H9 (cell line): ENCODE results near the gene RAB3GAP2. TPM values are rescaled to one million over a fixed set of nuclear protein-coding genes. Genes with fewer than 3 reads are reported as not detected.

Experiments used
- DNase-seq: peaks from one replicate; pipeline ENCODE4 v3.0.0-alpha.2; 2017
- H2AFZ ChIP-seq: one replicate; pipeline ENCODE4 v1.6.1; 2013; ENCODE audit warnings: mild to moderate bottlenecking, low read length, control low read depth, moderate library complexity
- H2AK5ac ChIP-seq: 2 replicates; pipeline ENCODE4 v1.6.1; 2013; ENCODE audit warnings: low read length, control low read depth, mixed read lengths; ENCODE audit not compliant: insufficient read length
- H2BK120ac ChIP-seq: one replicate; pipeline ENCODE4 v1.6.1; 2013; ENCODE audit warnings: low read depth, mild to moderate bottlenecking, low read length, control low read depth, inconsistent platforms; ENCODE audit not compliant: poor library complexity, severe bottlenecking
- H2BK12ac ChIP-seq: 2 replicates; pipeline ENCODE4 v1.6.1; 2013; ENCODE audit warnings: low read length, control low read depth, mixed read lengths, low read depth; ENCODE audit not compliant: insufficient read length
- H2BK15ac ChIP-seq: 2 replicates; pipeline ENCODE4 v1.6.1; 2013; ENCODE audit warnings: low read depth, low read length, control low read depth
- H2BK20ac ChIP-seq: one replicate; pipeline ENCODE4 v1.6.1; 2013; ENCODE audit warnings: low read depth, mild to moderate bottlenecking, low read length, control low read depth, inconsistent platforms; ENCODE audit not compliant: poor library complexity, severe bottlenecking
- H2BK5ac ChIP-seq: 2 replicates; pipeline ENCODE4 v1.6.1; 2013; ENCODE audit warnings: low read length, control low read depth, mixed read lengths; ENCODE audit not compliant: insufficient read length
- H3K14ac ChIP-seq: 2 replicates; pipeline ENCODE4 v1.6.1; 2013; ENCODE audit warnings: low read length, control low read depth; ENCODE audit not compliant: insufficient read depth
- H3K18ac ChIP-seq: 2 replicates; pipeline ENCODE4 v1.6.1; 2013; ENCODE audit warnings: low read depth, mild to moderate bottlenecking, mixed read lengths, low read length, control low read depth; ENCODE audit not compliant: insufficient read length
- H3K23ac ChIP-seq: 2 replicates; pipeline ENCODE4 v1.6.1; 2013; ENCODE audit warnings: low read length, control low read depth, mixed read lengths, low read depth; ENCODE audit not compliant: insufficient read length
- H3K23me2 ChIP-seq: 2 replicates; pipeline ENCODE4 v1.6.1; 2013; ENCODE audit warnings: low read depth, mild to moderate bottlenecking, mixed read lengths, low read length, control low read depth; ENCODE audit not compliant: insufficient read length, poor library complexity, severe bottlenecking
- H3K27ac ChIP-seq: 2 replicates; pipeline ENCODE4 v1.5.1; 2013; ENCODE audit warnings: low read length, control low read depth, mixed read lengths, low read depth; ENCODE audit not compliant: insufficient read length
- H3K27me3 ChIP-seq: 2 replicates; pipeline ENCODE4 v1.6.1; 2013; ENCODE audit warnings: low read length, control low read depth, inconsistent platforms; ENCODE audit not compliant: insufficient read depth
- H3K4ac ChIP-seq: 2 replicates; pipeline ENCODE4 v1.6.1; 2013; ENCODE audit warnings: low read depth, mild to moderate bottlenecking, control low read depth, inconsistent platforms, low read length, moderate library complexity
- H3K4me1 ChIP-seq: 2 replicates; pipeline ENCODE4 v1.6.1; 2013; ENCODE audit warnings: low read length, control low read depth, inconsistent platforms; ENCODE audit not compliant: insufficient read depth
- H3K4me2 ChIP-seq: 2 replicates; pipeline ENCODE4 v1.6.1; 2013; ENCODE audit warnings: low read length, control low read depth, mixed read lengths; ENCODE audit not compliant: insufficient read length, insufficient read depth
- H3K56ac ChIP-seq: 2 replicates; pipeline ENCODE4 v1.6.1; 2013; ENCODE audit warnings: low read depth, mild to moderate bottlenecking, mixed read lengths, low read length, control low read depth; ENCODE audit not compliant: insufficient read length
- H3K79me1 ChIP-seq: 2 replicates; pipeline ENCODE4 v1.6.1; 2013; ENCODE audit warnings: low read depth, mild to moderate bottlenecking, moderate library complexity, low read length, control low read depth, inconsistent platforms; ENCODE audit not compliant: insufficient read depth, poor library complexity, severe bottlenecking
- H3K79me2 ChIP-seq: 2 replicates; pipeline ENCODE4 v1.6.1; 2013; ENCODE audit warnings: low read length, control low read depth, inconsistent platforms; ENCODE audit not compliant: insufficient read depth
- H3K9ac ChIP-seq: 2 replicates; pipeline ENCODE4 v1.6.1; 2013; ENCODE audit warnings: low read length, control low read depth, mixed read lengths; ENCODE audit not compliant: insufficient read length; ENCODE audit errors: extremely low read depth
- H3K9me3 ChIP-seq: one replicate; pipeline ENCODE4 v1.6.1; 2013; ENCODE audit warnings: low read depth, low read length, inconsistent platforms; ENCODE audit not compliant: control insufficient read depth
- H3T11ph ChIP-seq: one replicate; pipeline ENCODE4 v1.6.1; 2013; ENCODE audit warnings: mild to moderate bottlenecking, low read length, control low read depth, inconsistent platforms
- H4K20me1 ChIP-seq: one replicate; pipeline ENCODE4 v1.6.1; 2013; ENCODE audit not compliant: control insufficient read depth, insufficient read length, insufficient read depth
- H4K5ac ChIP-seq: 2 replicates; pipeline ENCODE4 v1.6.1; 2013; ENCODE audit warnings: low read depth, mild to moderate bottlenecking, mixed read lengths, low read length, control low read depth; ENCODE audit not compliant: insufficient read length
- H4K8ac ChIP-seq: replicated peaks from 2 replicates; pipeline ENCODE4 v1.6.1; 2013; ENCODE audit warnings: low read length, control low read depth, mixed read lengths, low read depth; ENCODE audit not compliant: insufficient read length
- H4K91ac ChIP-seq: 2 replicates; pipeline ENCODE4 v1.6.1; 2013; ENCODE audit warnings: low read depth, mild to moderate bottlenecking, moderate library complexity, mixed read lengths, low read length, control low read depth; ENCODE audit not compliant: insufficient read length
- H3K27ac Mint-ChIP-seq, 3 experiments: 2 replicates in 2 of 3; 3 replicates in 1 of 3; pipeline ENCODE4 v1.8.0; 2020 to 2021; ENCODE audit warnings: mixed read lengths in 3 of 3, mild to moderate bottlenecking in 1 of 3, moderate library complexity in 1 of 3
- H3K27me3 Mint-ChIP-seq: 2 replicates; pipeline ENCODE4 v1.8.0; 2021; ENCODE audit warnings: low read depth, mild to moderate bottlenecking, moderate library complexity, mixed read lengths
- H3K36me3 Mint-ChIP-seq, 3 experiments: 2 replicates in 2 of 3; 3 replicates in 1 of 3; pipeline ENCODE4 v1.8.0; 2020 to 2021; ENCODE audit warnings: low read depth in 3 of 3, mixed read lengths in 3 of 3; ENCODE audit not compliant: insufficient read depth in 1 of 3
- H3K4me1 Mint-ChIP-seq, 2 experiments: 2 replicates each; pipeline ENCODE4 v1.8.0; 2020; ENCODE audit warnings: mixed read lengths in 2 of 2
- H3K4me3 Mint-ChIP-seq, 2 experiments: 2 replicates in 1 of 2; 3 replicates in 1 of 2; pipeline ENCODE4 v1.8.0; 2020 to 2021; ENCODE audit warnings: mild to moderate bottlenecking in 2 of 2, mixed read lengths in 2 of 2, moderate library complexity in 1 of 2
- H3K9me3 Mint-ChIP-seq, 2 experiments: 2 replicates in 1 of 2; 3 replicates in 1 of 2; pipeline ENCODE4 v1.8.0; 2020; ENCODE audit warnings: mild to moderate bottlenecking in 2 of 2, mixed read lengths in 2 of 2, moderate library complexity in 1 of 2
- WGBS: extraction: QIAGEN DNeasy Blood & Tissue Kit; methylation state at CpG from one replicate; pipeline ENCODE4 v1.1.7; 2013; ENCODE audit warnings: missing lambda C conversion rate, low lambda C conversion rate, mixed read lengths; ENCODE audit not compliant: insufficient read length; ENCODE audit errors: extremely low coverage; 5-methylcytosine and 5-hydroxymethylcytosine counted together
- long read RNA-seq: library from polyadenylated mRNA; unstranded; transcript quantifications from one replicate; pipeline ENCODE4 v2.0.0, GENCODE V29; 2020
- total RNA-seq: library from RNA; stranded (reverse); gene quantifications from 2 replicates; pipeline ENCODE4 v1.2.1, GENCODE V29; 2021
- TF ChIP-seq, protein P1 (sequence below): fragments of 200-600 bp; sonication (generic); conservative IDR thresholded peaks from 3 replicates; pipeline ENCODE4 v1.8.0; 2021; ENCODE audit warnings: antibody characterized with exemption, mild to moderate bottlenecking

Gene RAB3GAP2, protein sequence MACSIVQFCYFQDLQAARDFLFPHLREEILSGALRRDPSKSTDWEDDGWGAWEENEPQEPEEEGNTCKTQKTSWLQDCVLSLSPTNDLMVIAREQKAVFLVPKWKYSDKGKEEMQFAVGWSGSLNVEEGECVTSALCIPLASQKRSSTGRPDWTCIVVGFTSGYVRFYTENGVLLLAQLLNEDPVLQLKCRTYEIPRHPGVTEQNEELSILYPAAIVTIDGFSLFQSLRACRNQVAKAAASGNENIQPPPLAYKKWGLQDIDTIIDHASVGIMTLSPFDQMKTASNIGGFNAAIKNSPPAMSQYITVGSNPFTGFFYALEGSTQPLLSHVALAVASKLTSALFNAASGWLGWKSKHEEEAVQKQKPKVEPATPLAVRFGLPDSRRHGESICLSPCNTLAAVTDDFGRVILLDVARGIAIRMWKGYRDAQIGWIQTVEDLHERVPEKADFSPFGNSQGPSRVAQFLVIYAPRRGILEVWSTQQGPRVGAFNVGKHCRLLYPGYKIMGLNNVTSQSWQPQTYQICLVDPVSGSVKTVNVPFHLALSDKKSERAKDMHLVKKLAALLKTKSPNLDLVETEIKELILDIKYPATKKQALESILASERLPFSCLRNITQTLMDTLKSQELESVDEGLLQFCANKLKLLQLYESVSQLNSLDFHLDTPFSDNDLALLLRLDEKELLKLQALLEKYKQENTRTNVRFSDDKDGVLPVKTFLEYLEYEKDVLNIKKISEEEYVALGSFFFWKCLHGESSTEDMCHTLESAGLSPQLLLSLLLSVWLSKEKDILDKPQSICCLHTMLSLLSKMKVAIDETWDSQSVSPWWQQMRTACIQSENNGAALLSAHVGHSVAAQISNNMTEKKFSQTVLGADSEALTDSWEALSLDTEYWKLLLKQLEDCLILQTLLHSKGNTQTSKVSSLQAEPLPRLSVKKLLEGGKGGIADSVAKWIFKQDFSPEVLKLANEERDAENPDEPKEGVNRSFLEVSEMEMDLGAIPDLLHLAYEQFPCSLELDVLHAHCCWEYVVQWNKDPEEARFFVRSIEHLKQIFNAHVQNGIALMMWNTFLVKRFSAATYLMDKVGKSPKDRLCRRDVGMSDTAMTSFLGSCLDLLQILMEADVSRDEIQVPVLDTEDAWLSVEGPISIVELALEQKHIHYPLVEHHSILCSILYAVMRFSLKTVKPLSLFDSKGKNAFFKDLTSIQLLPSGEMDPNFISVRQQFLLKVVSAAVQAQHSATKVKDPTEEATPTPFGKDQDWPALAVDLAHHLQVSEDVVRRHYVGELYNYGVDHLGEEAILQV (N-terminal part only)
- total RNA-seq = 41.6 and 48.3 TPM in 2 replicates
- long read RNA-seq, partial matches to known transcripts = 31 of 82 reads
- long read RNA-seq, other reads (novel, unspliced or antisense) = 48 of 82 reads

DNA sequence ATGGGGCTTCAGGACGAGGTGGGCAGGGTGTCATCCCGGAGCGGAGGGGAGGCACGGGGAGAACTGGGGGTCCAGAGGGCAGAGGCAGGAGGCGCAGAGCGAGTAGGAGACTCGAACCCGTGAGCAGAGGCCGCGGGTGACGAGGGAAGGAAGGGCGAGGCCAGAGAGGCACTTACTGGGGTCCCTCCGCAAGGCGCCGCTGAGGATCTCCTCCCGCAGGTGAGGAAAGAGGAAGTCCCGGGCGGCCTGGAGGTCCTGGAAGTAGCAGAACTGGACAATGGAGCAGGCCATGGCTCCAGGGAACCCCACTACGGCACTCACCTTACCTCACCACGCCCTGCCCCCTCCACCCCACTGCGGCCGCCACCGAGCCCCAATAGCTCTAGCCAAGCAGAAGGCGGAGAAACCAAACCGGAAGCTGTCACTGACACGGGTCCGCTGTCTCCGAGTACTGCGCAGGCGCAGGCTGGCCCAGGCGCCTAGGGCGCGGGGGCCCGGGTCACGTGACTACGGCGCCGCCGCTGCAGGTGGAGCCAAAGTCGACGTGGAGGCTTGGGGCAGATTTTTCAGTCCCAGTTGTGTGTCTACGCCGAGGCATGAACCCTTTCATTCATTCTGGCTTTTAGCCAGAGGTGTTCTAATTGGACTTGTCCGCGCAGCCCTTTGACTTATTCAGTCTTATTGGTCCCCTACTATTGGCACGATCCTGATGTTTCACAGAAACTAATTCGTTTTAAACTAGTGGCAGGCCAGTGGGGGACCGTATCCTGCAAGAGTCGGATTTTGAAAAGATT lies at the start of gene RAB3GAP2:
RAB3GAP2 (minus strand) TSS at position 407 of the 794 bp plus-strand sequence; CDS start at position 291, 116 bp downstream.
- Histone ChIP-seq H3K4me1 (peaks cover 15% of the 10 kb centered on the region; the same call in 1 of the 2 replicates), H3K79me2 (peaks cover 25% of the 10 kb centered on the region; the same call in 1 of the 2 replicates), H2BK20ac (no peak within 1 kb of the TSS), H3K4ac (no peak within 1 kb of the TSS; the same call in 1 of the 2 replicates), H4K20me1 (no peaks in the 10 kb centered on the region), H3K14ac (peak within 1 kb of the TSS; percentile 79), H3K79me1 (no peaks in the 10 kb centered on the region), H4K5ac (no peak within 1 kb of the TSS), H2BK120ac (no peak within 1 kb of the TSS), H2AFZ (peak within 1 kb of the TSS; percentile 43), H3K9me3 (no peaks in the 10 kb centered on the region), H3K23ac (no peak within 1 kb of the TSS), H3K4me2 (peak within 1 kb of the TSS; percentile 94), H3K18ac (peak within 1 kb of the TSS; percentile 87), H3K27ac (peak within 1 kb of the TSS; percentile 76), H3K9ac (peak within 1 kb of the TSS; percentile 88), H2BK12ac (no peak within 1 kb of the TSS), H2AK5ac (no peak within 1 kb of the TSS), H2BK5ac (peak within 1 kb of the TSS; percentile 32), H4K8ac (no peak within 1 kb of the TSS), H2BK15ac (no peak within 1 kb of the TSS), H3K27me3 (no peaks in the 10 kb centered on the region), H3K56ac (no peak within 1 kb of the TSS), H4K91ac (no peak within 1 kb of the TSS), H3T11ph (no peak within 1 kb of the TSS), H3K23me2 (peaks cover 9% of the 10 kb centered on the region)
- Mint-ChIP-seq H3K36me3 (peaks cover 11 to 15% (median 14%) of the 10 kb centered on the region in 3 experiments), H3K9me3 (no peaks in the 10 kb centered on the region), H3K4me1 (peaks cover 23 to 31% of the 10 kb centered on the region in 2 experiments), H3K27ac (peak within 1 kb of the TSS; percentile 95 to 96 (median 96)), H3K27me3 (no peaks in the 10 kb centered on the region), H3K4me3 (no peak within 1 kb of the TSS)
- TF ChIP-seq, protein P1, sequence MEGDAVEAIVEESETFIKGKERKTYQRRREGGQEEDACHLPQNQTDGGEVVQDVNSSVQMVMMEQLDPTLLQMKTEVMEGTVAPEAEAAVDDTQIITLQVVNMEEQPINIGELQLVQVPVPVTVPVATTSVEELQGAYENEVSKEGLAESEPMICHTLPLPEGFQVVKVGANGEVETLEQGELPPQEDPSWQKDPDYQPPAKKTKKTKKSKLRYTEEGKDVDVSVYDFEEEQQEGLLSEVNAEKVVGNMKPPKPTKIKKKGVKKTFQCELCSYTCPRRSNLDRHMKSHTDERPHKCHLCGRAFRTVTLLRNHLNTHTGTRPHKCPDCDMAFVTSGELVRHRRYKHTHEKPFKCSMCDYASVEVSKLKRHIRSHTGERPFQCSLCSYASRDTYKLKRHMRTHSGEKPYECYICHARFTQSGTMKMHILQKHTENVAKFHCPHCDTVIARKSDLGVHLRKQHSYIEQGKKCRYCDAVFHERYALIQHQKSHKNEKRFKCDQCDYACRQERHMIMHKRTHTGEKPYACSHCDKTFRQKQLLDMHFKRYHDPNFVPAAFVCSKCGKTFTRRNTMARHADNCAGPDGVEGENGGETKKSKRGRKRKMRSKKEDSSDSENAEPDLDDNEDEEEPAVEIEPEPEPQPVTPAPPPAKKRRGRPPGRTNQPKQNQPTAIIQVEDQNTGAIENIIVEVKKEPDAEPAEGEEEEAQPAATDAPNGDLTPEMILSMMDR = no peak
- peak; percentile 96 for DNase-seq
- no CpG with 5 or more reads among the region's 49 CpGs for WGBS
